CD4-positive, alpha-beta T cell treated with Interferon gamma for 1 hour (primary cell): ENCODE results near the gene ERP44.
"Not testable (repeated sequence)": the region's sequence is repeated elsewhere in the genome, so short reads cannot be mapped to it uniquely, and the experiment has no call there.

Experiments used
- DNase-seq: peaks from one replicate; pipeline ENCODE4 v3.0.0-alpha.2; 2020

The ERP44 gene

DNA sequence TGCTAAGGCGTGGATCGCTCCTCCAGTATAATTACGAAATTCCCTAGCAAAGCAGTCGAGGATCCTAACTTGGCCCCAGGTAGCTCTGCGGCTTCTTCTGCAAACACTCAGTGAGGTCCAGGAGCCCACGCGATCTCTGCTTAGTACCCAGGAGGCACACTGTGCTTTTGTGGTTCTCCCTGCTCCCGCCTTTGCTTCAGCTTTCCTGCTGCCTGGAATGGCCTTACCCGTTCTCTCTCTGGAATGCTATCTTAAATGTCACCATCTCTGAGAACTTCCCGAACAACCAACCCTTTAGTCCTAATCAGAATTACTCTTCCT is 882 bp upstream of the ERP44 start:
- no peak for DNase-seq

- peak; percentile 44 for DNase-seq
These were observed 534 bp downstream of the ERP44 start for GRCh38 chr9:100098046-100098886.

DNA sequence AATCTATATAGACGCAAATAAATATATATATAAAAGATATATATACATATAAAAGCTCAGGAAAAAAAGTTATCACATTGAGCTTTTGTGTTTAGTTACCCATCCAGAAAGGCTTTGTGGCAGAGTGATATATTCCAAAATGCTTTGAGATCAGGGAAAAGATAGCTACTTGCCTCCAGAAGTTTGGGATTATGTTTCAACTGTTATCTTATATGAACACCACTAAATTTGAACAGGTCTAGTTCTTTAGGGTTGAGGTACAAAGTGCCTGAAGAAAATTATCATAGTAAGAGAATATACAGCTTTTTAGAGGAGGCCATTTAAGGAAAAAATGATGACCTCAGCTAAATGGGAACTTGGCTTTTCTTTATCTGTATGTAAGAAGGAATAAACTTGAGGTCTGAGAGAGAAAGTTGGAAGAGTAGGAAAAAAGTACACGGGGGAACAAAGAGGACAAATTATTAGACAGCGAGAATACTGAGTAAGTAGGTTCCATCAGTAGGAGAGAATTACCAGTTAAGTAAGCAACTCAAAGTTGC is 2.4 kb downstream of the ERP44 start:
- no peak for DNase-seq

- not testable (repeated sequence) for DNase-seq
These were observed 4.4 kb downstream of the ERP44 start for GRCh38 chr9:100094411-100094810.

- DNase-seq = no peak
These were observed 6.7 kb downstream of the ERP44 start for GRCh38 chr9:100092066-100092465.

DNA sequence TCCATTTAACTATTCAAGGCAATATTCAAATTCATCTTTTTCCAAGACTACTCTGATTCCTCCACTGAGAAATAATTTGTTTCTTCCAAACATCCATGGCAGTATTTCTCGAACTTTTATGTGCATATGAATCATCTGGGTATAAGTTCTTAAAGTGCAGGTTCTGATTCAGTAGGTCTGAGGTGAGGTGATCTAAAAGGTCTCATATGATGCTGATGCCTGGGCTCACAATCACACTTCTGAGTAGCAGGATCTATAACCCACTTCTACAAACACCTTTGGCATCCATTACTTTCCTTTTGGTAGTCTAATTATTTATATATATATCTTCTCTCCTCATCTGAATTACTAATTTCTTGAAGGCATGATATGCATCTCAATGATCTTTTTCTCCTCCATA is 7.2 kb downstream of the ERP44 start:
- no peak for DNase-seq

DNA sequence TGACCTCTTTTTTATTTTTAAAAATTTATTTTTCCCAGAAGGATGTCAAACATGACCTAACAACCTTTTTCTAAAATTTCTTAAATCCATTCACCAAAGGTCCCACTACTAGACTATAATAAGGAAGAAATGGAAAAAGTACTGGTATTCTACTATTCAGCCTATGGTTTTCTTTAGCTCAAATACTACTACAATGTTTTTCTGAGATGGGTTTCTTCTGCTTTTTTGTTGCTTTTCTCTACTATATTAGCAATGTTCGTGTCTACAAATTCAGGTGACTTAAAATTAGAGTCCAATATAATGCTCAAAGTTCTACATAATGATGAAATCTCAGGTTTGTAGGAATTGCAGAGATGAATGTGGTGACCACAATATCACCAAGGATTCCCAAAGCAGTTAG is 7.9 kb downstream of the ERP44 start:
- DNase-seq = no peak

DNA sequence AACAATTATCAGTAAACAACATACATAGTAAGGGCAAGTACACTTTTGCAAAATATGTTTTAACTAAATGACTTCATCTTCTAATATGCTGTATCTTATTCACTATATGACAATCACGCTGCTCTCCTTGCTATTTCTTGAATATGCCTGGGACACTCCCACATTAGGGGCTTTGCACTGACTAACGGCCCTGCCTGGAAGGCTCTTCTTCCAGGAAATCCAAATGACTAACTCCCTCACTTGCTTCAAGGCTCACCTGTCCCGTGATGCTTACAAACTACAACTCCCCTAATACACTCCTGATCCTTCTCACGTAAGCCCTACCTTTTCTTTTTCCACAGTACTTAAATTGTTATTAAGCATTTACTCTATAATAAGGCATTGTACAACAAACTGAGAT is 10.6 kb downstream of the ERP44 start:
- no peak for DNase-seq

DNA sequence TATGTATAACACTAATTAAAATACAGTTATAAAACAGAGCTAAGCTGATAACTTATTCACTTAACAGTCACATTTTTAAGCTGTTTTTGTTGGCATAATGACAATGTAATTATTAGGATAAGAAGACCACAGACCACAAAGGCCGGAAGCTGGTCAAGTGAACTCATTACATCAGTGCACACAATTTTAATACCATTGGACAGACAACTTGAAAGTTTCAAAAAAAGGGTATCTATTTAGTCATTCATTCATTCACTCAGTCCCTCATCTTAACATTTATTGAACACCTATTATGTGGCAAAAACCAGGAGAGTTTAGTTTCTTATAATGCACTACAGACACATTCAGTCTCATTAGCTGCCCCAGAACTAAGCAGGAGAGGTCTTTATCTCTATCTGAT is 11.6 kb downstream of the ERP44 start:
- DNase-seq = no peak

- no peak for DNase-seq
These were observed 12.6 kb downstream of the ERP44 start for GRCh38 chr9:100086097-100086635.

- no peak for DNase-seq
These were observed 14.1 kb downstream of the ERP44 start for GRCh38 chr9:100084734-100085133.

GRCh38 chr9:100084128-100084453 is 14.7 kb downstream of the ERP44 start:
- no peak for DNase-seq

GRCh38 chr9:100083448-100084127 is 15.2 kb downstream of the ERP44 start:
- no peak for DNase-seq

DNA sequence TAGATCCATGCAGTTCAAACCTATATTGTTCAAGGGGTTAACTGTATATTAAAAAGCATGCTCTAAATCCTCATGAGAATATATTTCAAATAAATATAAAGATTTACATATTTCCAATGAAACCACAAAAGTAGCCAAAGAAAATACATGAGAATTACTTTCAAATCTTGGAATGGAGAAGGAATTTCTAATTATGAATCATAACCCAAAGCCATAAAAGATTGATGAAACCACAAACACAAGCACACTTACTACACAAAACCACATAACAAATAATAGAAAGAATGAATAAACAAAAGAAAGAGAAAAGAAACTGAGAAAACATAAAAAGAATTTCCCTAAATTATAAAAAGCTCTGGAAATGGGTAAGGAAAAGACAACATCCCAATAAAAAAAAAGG is 16.0 kb downstream of the ERP44 start:
- no peak for DNase-seq

DNA sequence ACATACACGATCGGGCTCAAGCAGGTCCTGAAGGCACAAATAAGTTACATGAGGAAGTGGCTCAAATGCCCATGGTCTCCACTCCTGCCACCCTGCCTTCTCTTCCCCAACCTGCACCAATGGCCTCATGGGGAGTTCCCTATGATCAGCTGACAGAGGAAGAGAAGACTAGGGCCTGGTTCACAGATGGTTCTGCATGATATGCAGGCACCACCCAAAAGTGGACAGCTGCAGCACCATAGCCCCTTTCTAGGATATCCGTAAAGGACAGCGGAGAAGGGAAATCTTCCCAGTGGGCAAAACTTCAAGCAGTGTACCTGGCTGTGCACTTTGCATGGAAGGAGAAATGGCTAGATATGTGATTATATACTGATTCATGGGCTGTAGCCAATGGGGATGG is 22.5 kb downstream of the ERP44 start:
- DNase-seq = not testable (repeated sequence)

DNA sequence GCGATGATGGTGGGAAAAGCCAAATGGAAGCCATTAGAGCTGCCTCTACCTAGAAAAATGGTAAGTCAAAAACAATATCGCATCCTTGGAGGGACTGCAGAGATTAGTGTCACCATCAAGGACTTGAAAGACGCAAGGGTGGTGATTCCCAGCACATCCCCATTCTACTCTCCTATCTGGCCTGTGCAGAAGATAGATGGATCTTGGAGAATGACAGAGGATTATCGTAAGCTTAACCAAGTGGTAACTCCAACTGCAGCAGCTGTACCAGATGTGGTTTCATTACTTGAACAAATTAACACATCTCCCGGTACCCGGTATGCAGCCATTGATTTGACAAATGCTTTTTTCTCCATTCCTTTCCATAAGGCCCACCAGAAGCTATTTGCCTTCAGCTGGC is 23.8 kb downstream of the ERP44 start:
- no peak for DNase-seq

DNA sequence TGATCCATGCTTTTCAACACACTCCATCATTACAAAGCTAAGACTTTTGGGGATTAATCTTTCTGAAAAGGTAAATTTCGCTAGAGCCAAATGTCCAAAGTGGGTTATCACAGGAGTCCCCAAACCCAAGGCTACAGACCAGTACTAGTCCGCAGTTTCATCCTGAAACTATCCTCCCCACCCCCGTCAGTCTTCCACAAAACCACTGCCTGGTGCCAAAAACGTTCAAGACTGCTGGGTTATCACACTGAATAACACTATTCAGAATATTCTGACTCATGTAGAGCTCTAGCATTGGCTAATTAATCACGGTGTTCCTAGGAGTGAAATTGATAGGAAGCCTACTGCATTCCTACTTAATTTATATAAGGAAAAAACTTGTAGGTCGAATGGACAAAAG is 24.7 kb downstream of the ERP44 start:
- no peak for DNase-seq

GRCh38 chr9:100072805-100073204 is 26.0 kb downstream of the ERP44 start:
- no peak for DNase-seq

DNA sequence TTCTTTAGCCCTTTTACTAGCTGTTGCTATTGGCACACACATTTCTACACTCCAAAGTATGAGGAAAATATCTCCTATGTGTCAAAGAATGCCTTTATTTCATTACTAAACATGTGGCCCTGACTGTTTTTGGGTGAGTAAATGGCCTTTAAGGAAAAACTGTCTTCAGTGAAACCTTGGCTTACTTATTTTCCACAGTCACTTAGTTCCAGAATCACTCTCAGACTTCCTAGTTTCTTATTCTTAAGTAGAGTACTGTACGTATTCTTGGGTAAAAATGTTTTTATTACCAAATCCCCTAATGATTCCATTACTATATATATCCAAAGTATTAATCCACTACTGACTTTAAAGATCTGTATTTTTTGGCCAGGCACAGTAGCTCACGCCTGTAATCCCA is 27.5 kb downstream of the ERP44 start:
- DNase-seq = no peak

GRCh38 chr9:100070104-100071041 is 28.4 kb downstream of the ERP44 start:
- DNase-seq = no peak

DNA sequence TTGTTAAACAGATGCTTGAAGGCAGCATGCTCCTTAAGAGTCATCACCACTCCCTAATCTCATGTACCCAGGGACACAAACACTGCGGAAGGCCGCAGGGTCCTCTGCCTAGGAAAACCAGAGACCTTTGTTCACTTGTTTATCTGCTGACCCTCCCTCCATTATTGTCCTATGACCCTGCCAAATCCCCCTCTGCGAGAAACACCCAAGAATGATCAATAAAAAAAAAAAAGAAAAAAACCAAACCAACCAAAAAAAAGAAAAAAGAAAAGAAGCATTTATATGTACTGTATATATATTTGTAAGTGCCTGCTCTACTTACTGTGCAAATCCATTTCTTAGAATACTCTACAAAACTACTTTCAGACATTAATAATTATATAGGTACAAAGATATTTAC is 29.7 kb downstream of the ERP44 start:
- DNase-seq = not testable (repeated sequence)

- DNase-seq = not testable (repeated sequence)
These were observed 30.8 kb downstream of the ERP44 start for GRCh38 chr9:100067990-100068389.

GRCh38 chr9:100066539-100066938 is 32.3 kb downstream of the ERP44 start:
- no peak for DNase-seq
